Brain microvascular endothelial cell (primary cell): Measurements from ENCODE around the gene HIF3A.

Experiments used
- DNase-seq: peaks from one replicate; pipeline ENCODE4 v3.0.0-alpha.2; 2020
- H3K27ac ChIP-seq: fragments of 250-450 bp; sonication (Bioruptor Pico); 2 replicates; pipeline ENCODE4 v1.5.1; 2020; ENCODE audit warnings: mild to moderate bottlenecking, moderate library complexity
- H3K27me3 ChIP-seq: fragments of 250-450 bp; sonication (Bioruptor Pico); replicated peaks from 2 replicates; pipeline ENCODE4 v1.5.1; 2020; ENCODE audit warnings: mild to moderate bottlenecking
- H3K36me3 ChIP-seq: fragments of 250-450 bp; sonication (Bioruptor Pico); replicated peaks from 2 replicates; pipeline ENCODE4 v1.5.1; 2020; ENCODE audit warnings: mild to moderate bottlenecking
- H3K4me3 ChIP-seq: 2 replicates; pipeline ENCODE4 v1.5.1; 2011; ENCODE audit warnings: low read depth, mild to moderate bottlenecking, control low read depth, low read length, moderate library complexity
- CTCF ChIP-seq: IDR thresholded peaks from 2 replicates; pipeline ENCODE4 v1.5.1; 2011; ENCODE audit warnings: low read depth, mild to moderate bottlenecking, moderate library complexity, low read length, control low read depth, inconsistent platforms; ENCODE audit errors: missing control alignments
- in situ Hi-C: cut with HindIII; loops from 2 replicates; pipeline ENCODE4 v1.10.0; 2017; ENCODE audit warnings: low sequenced_read_pairs, low pct_ligation_motif_present

The HIF3A gene

GRCh38 chr19:46378268-46378667 lies 81.4 kb downstream of the HIF3A start:
- no peak for TF ChIP-seq CTCF
- H3K4me3 ChIP-seq, result no peak overlapping the region
- in situ Hi-C loops, result no loop called here
- peaks cover 33% of the 10 kb centered on the region for H3K36me3 ChIP-seq
- H3K27me3 ChIP-seq, result no peaks in the 10 kb centered on the region
- peak; percentile 27 for DNase-seq
- no peak overlapping the region for H3K27ac ChIP-seq

- Histone ChIP-seq H3K4me3 (no peak overlapping the region), H3K27ac (no peak overlapping the region), H3K27me3 (no peaks in the 10 kb centered on the region), H3K36me3 (peaks cover 52% of the 10 kb centered on the region)
- DNase-seq, result no peak
- no peak for TF ChIP-seq CTCF
- in situ Hi-C loops, result no loop called here
Measured at GRCh38 chr19:46380690-46381089, 83.8 kb downstream of the HIF3A start.

GRCh38 chr19:46381346-46381745 lies 84.5 kb downstream of the HIF3A start:
- in situ Hi-C loops, result no loop called here
- H3K4me3 ChIP-seq, result no peak overlapping the region
- peaks cover 52% of the 10 kb centered on the region for H3K36me3 ChIP-seq
- no peak for DNase-seq
- no peak for TF ChIP-seq CTCF
- H3K27me3 ChIP-seq, result no peaks in the 10 kb centered on the region
- H3K27ac ChIP-seq, result no peak overlapping the region

- in situ Hi-C loops, result no loop called here
- no peak for DNase-seq
- Histone ChIP-seq H3K36me3 (peaks cover 51% of the 10 kb centered on the region), H3K27ac (no peak overlapping the region), H3K4me3 (no peak overlapping the region), H3K27me3 (no peaks in the 10 kb centered on the region)
- TF ChIP-seq CTCF, result no peak
Measured at GRCh38 chr19:46381756-46382345, 85.0 kb downstream of the HIF3A start.

- no peaks in the 10 kb centered on the region for H3K27me3 ChIP-seq
- in situ Hi-C loops, result no loop called here
- no peak for DNase-seq
- H3K27ac ChIP-seq, result no peak overlapping the region
- peaks cover 57% of the 10 kb centered on the region for H3K36me3 ChIP-seq
- H3K4me3 ChIP-seq, result no peak overlapping the region
- no peak for TF ChIP-seq CTCF
Measured at GRCh38 chr19:46383171-46383815, 86.5 kb downstream of the HIF3A start.

GRCh38 chr19:46383846-46384245 lies 87.0 kb downstream of the HIF3A start:
- no peak for TF ChIP-seq CTCF
- H3K27me3 ChIP-seq, result no peaks in the 10 kb centered on the region
- no peak overlapping the region for H3K4me3 ChIP-seq
- no peak overlapping the region for H3K27ac ChIP-seq
- in situ Hi-C loops, result no loop called here
- DNase-seq, result no peak
- peaks cover 62% of the 10 kb centered on the region for H3K36me3 ChIP-seq
